Spleen (tissue), 7 donors: ENCODE data around the gene MARCHF2.

Source experiments
- POLR2A ChIP-seq, 3 donors: fragments of 450-650 bp; IDR thresholded peaks; one replicate each; pipeline ENCODE4 v1.5.1; 2017; ENCODE audit warnings: antibody characterized with exemption in 3 of 3, mild to moderate bottlenecking in 1 of 3
- POLR2AphosphoS5 ChIP-seq, 3 donors: sonication (generic); formaldehyde crosslinking; IDR thresholded peaks; one replicate each; pipeline ENCODE4 v1.5.1; 2017; ENCODE audit warnings: antibody characterized with exemption in 3 of 3
- TF ChIP-seq, protein P1 (sequence below), 11 experiments: fragments of 200-600 bp in 7 of 11; fragments of 450-650 bp in 4 of 11; sonication (generic) in 4 of 11; IDR thresholded peaks in 8 of 11; conservative IDR thresholded peaks in 3 of 11; 1 replicate in 7 of 11; 2 replicates in 4 of 11; pipeline versions ENCODE4 v1.4.0 to v1.8.0; 2016 to 2021; ENCODE audit warnings: antibody characterized with exemption in 11 of 11, inconsistent platforms in 4 of 11, mild to moderate bottlenecking in 1 of 11
- donor health status: DM: no; HTN: no; CAD: no; lungs with moderate emphysema.
- donor health status: DM: no; HTN: no; CAD: no.
- donor health status: DM: no; HTN: no; CAD: no.

DNA sequence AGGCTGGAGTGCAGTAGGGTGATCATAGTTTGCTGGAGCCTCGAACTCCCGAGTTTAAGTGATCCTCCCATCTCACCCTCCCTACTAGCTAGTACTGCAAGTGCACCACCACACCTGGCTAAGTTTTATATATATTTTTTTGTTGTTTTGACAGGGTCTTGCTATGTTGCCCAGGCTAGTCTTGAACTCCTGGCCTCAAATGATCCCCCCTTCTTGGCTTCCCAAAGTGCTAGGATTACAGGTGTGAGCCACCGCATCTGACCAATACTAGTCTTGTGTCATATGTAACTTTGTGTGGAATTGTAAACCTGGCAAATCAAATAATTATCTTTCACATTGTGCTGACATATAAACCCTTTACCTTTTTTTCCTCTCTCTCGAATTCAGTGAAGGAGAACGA, 41.9 kb downstream of the MARCHF2 start:
- TF ChIP-seq POLR2AphosphoS5 (IDR thresholded peaks at IDR 0.05) (no peak), POLR2A (IDR thresholded peaks at IDR 0.05) (no peak)
- TF ChIP-seq, protein P1, sequence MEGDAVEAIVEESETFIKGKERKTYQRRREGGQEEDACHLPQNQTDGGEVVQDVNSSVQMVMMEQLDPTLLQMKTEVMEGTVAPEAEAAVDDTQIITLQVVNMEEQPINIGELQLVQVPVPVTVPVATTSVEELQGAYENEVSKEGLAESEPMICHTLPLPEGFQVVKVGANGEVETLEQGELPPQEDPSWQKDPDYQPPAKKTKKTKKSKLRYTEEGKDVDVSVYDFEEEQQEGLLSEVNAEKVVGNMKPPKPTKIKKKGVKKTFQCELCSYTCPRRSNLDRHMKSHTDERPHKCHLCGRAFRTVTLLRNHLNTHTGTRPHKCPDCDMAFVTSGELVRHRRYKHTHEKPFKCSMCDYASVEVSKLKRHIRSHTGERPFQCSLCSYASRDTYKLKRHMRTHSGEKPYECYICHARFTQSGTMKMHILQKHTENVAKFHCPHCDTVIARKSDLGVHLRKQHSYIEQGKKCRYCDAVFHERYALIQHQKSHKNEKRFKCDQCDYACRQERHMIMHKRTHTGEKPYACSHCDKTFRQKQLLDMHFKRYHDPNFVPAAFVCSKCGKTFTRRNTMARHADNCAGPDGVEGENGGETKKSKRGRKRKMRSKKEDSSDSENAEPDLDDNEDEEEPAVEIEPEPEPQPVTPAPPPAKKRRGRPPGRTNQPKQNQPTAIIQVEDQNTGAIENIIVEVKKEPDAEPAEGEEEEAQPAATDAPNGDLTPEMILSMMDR (IDR thresholded peaks at IDR 0.05 in 8 of 11, conservative IDR thresholded peaks at IDR 0.05 in 3 of 11): no peak
